HepG2 (cell line): ENCODE results near the gene CCNQ. TPM values are rescaled to one million over a fixed set of nuclear protein-coding genes. Genes with fewer than 3 reads are reported as not detected.

ENCODE experiments used
- ASH2L ChIP-seq: fragments of 300-600, 200-600 bp; sonication (generic); IDR thresholded peaks from 2 replicates; pipeline ENCODE4 v1.7.0; 2017; ENCODE audit warnings: low read depth, mild to moderate bottlenecking, moderate library complexity, mixed read lengths, low read length; ENCODE audit not compliant: insufficient read length
- BRCA1 ChIP-seq: sonication (generic); formaldehyde crosslinking; IDR thresholded peaks from 2 replicates; pipeline ENCODE4 v1.4.0; 2020; ENCODE audit warnings: missing genetic modification reagents
- JDP2 ChIP-seq: sonication (generic); formaldehyde crosslinking; IDR thresholded peaks from 2 replicates; pipeline ENCODE4 v1.8.1; 2022; ENCODE audit warnings: missing genetic modification reagents, borderline replicate concordance
- MED13 ChIP-seq: sonication (generic); formaldehyde crosslinking; IDR thresholded peaks from 2 replicates; pipeline ENCODE4 v1.5.0; 2020; ENCODE audit warnings: missing genetic modification reagents
- MIER2 ChIP-seq: IDR thresholded peaks from 2 replicates; pipeline ENCODE4 v1.6.1; 2016; ENCODE audit warnings: missing biosample characterization, missing genetic modification reagents
- NFIB ChIP-seq: sonication (generic); formaldehyde crosslinking; IDR thresholded peaks from 2 replicates; pipeline ENCODE4 v1.9.0; 2021; ENCODE audit warnings: missing genetic modification reagents, mild to moderate bottlenecking, borderline replicate concordance
- NFYC ChIP-seq: IDR thresholded peaks from 2 replicates; pipeline ENCODE4 v1.6.1; 2016; ENCODE audit warnings: missing genetic modification reagents, missing compliant biosample characterization
- RARA ChIP-seq: IDR thresholded peaks from 2 replicates; pipeline ENCODE4 v1.6.1; 2016; ENCODE audit warnings: missing genetic modification reagents, missing compliant biosample characterization
- RBM22 ChIP-seq: fragments of 200-400 bp; formaldehyde crosslinking; optimal IDR thresholded peaks from 2 replicates; pipeline ENCODE3; 2017; ENCODE audit warnings: mild to moderate bottlenecking, low read length, moderate library complexity
- REXO4 ChIP-seq: sonication (generic); formaldehyde crosslinking; IDR thresholded peaks from 2 replicates; pipeline ENCODE4 v1.8.0; 2022; ENCODE audit warnings: missing genetic modification reagents, mild to moderate bottlenecking, borderline replicate concordance
- RORA ChIP-seq: sonication (generic); formaldehyde crosslinking; IDR thresholded peaks from 2 replicates; pipeline ENCODE4 v1.5.0; 2020; ENCODE audit warnings: mild to moderate bottlenecking, missing genetic modification reagents, moderate library complexity
- SP2 ChIP-seq: sonication (generic); formaldehyde crosslinking; IDR thresholded peaks from 2 replicates; pipeline ENCODE4 v1.5.1; 2020; ENCODE audit warnings: mild to moderate bottlenecking, missing genetic modification reagents
- ZFP82 ChIP-seq: sonication (generic); formaldehyde crosslinking; IDR thresholded peaks from 2 replicates; pipeline ENCODE4 v1.5.1; 2020; ENCODE audit warnings: mild to moderate bottlenecking, missing genetic modification reagents, borderline replicate concordance
- ZNF292 ChIP-seq: sonication (generic); formaldehyde crosslinking; IDR thresholded peaks from 2 replicates; pipeline ENCODE4 v1.8.1; 2022; ENCODE audit warnings: mild to moderate bottlenecking, low read depth, missing genetic modification reagents, borderline replicate concordance
- ZSCAN9 ChIP-seq: IDR thresholded peaks from 2 replicates; pipeline ENCODE4 v1.6.1; 2016; ENCODE audit warnings: borderline replicate concordance
- polyA plus RNA-seq, 8 experiments: library from polyadenylated mRNA; depleted of rRNA in 3 of 8; stranded (reverse) in 7 of 8; unstranded in 1 of 8; fragments of >200 nt; fragmentation: Illumina TruSeq in 4 of 8; extraction: Trizol in 4 of 8; gene quantifications; 2 replicates each; pipeline versions ENCODE4 v1.2.1 to v1.2.3, GENCODE V29; 2011 to 2016; ENCODE audit warnings: low read depth in 4 of 8, missing spikeins in 1 of 8, mixed read lengths in 1 of 8; ENCODE audit not compliant: insufficient read depth in 1 of 8
- total RNA-seq, 5 experiments: library from RNA; depleted of rRNA; stranded (reverse); fragments of >200 nt; fragmentation: Illumina TruSeq; extraction: Trizol; gene quantifications; 2 replicates each; pipeline ENCODE4 v1.2.3, GENCODE V29; 2016; ENCODE audit warnings: low read depth in 1 of 5
- TF ChIP-seq, protein P1 (sequence below): sonication (generic); formaldehyde crosslinking; IDR thresholded peaks from 2 replicates; pipeline ENCODE4 v1.8.0; 2022; ENCODE audit warnings: low read depth, missing genetic modification reagents
- TF ChIP-seq, protein P2 (sequence below): sonication (generic); formaldehyde crosslinking; IDR thresholded peaks from 2 replicates; pipeline ENCODE4 v1.4.0; 2020; ENCODE audit warnings: missing genetic modification reagents
- TF ChIP-seq, protein P3 (sequence below): sonication (generic); formaldehyde crosslinking; IDR thresholded peaks from 2 replicates; pipeline ENCODE4 v1.8.1; 2023; ENCODE audit warnings: mild to moderate bottlenecking, missing genetic modification reagents
- TF ChIP-seq, protein P4 (sequence below): sonication (generic); formaldehyde crosslinking; IDR thresholded peaks from 2 replicates; pipeline ENCODE4 v1.4.0; 2020; ENCODE audit warnings: mild to moderate bottlenecking, missing genetic modification reagents

Gene CCNQ
- total and polyA plus RNA-seq, 2 of the 13 experiments (the other 11 are each of a cell fraction or from before 2014, with no cell fraction given), result 15.0 to 25.5 TPM

DNA sequence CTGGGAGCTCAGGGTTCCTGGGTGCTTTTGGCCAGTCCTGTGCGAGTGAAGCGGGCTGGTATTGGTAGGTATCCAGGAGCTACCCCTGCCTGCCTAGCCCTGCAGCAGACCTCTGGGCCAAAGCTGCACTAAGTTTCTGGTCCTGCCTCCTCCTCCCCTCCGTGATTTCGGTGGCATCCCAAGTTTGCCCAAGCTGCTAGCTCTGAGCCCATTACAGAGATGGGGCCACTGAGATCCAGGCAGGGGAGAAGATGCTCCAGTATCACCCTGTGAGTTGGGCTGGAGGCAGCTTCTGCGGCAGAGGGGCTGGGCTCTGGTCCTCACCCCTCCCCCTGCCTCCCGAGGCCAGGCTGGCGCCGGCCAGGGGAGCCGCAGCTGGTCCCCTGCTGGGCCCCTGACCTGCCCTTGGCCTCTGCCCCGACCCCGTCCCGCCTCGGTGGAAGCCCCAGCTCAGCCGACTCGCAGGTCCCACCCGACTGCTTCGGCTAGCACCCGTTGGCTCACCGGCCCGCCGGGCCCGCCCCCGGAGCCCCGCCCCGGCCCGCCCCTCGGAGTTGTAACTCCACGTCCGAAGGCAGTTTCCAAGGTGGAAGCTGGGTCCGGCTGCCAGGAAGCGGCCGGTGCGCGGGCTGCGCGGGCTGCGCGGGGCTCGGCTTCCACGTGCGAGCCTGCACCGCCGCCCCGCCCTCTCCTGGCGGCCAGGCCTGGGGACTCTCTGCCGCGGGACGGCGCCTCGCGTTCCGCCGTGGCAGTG lies 47.9 kb upstream of the CCNQ start, which contains the start of gene DUSP9 (continued):
- TF ChIP-seq NFYC (CRISPR knock-in tag) (no peak), REXO4 (CRISPR knock-in tag) (no peak), ZFP82 (CRISPR knock-in tag) (no peak), RARA (CRISPR knock-in tag) (peak; percentile 99), NFIB (no peak), SP2 (CRISPR knock-in tag) (peak; percentile 29; the same call in 1 of the 2 replicates), RORA (CRISPR knock-in tag) (no peak), RBM22 (no peak), ZNF292 (CRISPR knock-in tag) (no peak), BRCA1 (CRISPR knock-in tag) (peak; percentile 67), ZSCAN9 (CRISPR knock-in tag) (no peak; the same call in 1 of the 2 replicates), MIER2 (CRISPR knock-in tag) (no peak), JDP2 (CRISPR knock-in tag) (no peak), ASH2L (no peak), MED13 (CRISPR knock-in tag) (peak; percentile 94)
- TF ChIP-seq, protein P1, sequence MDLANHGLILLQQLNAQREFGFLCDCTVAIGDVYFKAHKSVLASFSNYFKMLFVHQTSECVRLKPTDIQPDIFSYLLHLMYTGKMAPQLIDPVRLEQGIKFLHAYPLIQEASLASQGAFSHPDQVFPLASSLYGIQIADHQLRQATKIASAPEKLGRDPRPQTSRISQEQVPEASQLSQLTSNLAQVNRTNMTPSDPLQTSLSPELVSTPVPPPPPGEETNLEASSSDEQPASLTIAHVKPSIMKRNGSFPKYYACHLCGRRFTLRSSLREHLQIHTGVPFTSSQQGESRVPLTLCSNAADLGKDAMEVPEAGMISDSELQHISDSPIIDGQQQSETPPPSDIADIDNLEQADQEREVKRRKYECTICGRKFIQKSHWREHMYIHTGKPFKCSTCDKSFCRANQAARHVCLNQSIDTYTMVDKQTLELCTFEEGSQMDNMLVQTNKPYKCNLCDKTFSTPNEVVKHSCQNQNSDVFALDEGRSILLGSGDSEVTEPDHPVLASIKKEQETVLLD, result peak; percentile 59; the same call in 1 of the 2 replicates
- TF ChIP-seq, protein P2, sequence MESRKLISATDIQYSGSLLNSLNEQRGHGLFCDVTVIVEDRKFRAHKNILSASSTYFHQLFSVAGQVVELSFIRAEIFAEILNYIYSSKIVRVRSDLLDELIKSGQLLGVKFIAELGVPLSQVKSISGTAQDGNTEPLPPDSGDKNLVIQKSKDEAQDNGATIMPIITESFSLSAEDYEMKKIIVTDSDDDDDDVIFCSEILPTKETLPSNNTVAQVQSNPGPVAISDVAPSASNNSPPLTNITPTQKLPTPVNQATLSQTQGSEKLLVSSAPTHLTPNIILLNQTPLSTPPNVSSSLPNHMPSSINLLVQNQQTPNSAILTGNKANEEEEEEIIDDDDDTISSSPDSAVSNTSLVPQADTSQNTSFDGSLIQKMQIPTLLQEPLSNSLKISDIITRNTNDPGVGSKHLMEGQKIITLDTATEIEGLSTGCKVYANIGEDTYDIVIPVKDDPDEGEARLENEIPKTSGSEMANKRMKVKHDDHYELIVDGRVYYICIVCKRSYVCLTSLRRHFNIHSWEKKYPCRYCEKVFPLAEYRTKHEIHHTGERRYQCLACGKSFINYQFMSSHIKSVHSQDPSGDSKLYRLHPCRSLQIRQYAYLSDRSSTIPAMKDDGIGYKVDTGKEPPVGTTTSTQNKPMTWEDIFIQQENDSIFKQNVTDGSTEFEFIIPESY (CRISPR knock-in tag), result no peak
- TF ChIP-seq, protein P3, sequence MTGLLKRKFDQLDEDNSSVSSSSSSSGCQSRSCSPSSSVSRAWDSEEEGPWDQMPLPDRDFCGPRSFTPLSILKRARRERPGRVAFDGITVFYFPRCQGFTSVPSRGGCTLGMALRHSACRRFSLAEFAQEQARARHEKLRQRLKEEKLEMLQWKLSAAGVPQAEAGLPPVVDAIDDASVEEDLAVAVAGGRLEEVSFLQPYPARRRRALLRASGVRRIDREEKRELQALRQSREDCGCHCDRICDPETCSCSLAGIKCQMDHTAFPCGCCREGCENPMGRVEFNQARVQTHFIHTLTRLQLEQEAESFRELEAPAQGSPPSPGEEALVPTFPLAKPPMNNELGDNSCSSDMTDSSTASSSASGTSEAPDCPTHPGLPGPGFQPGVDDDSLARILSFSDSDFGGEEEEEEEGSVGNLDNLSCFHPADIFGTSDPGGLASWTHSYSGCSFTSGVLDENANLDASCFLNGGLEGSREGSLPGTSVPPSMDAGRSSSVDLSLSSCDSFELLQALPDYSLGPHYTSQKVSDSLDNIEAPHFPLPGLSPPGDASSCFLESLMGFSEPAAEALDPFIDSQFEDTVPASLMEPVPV (CRISPR knock-in tag), result no peak
- TF ChIP-seq, protein P4, sequence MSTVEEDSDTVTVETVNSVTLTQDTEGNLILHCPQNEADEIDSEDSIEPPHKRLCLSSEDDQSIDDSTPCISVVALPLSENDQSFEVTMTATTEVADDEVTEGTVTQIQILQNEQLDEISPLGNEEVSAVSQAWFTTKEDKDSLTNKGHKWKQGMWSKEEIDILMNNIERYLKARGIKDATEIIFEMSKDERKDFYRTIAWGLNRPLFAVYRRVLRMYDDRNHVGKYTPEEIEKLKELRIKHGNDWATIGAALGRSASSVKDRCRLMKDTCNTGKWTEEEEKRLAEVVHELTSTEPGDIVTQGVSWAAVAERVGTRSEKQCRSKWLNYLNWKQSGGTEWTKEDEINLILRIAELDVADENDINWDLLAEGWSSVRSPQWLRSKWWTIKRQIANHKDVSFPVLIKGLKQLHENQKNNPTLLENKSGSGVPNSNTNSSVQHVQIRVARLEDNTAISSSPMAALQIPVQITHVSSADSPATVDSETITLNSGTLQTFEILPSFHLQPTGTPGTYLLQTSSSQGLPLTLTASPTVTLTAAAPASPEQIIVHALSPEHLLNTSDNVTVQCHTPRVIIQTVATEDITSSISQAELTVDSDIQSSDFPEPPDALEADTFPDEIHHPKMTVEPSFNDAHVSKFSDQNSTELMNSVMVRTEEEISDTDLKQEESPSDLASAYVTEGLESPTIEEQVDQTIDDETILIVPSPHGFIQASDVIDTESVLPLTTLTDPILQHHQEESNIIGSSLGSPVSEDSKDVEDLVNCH, result no peak
